Neural cell (in vitro differentiated cells): ENCODE data around the gene RAB41. TPM values are rescaled to one million over a fixed set of nuclear protein-coding genes. Genes with fewer than 3 reads are reported as not detected.
"Not testable (repeated sequence)": the region's sequence is repeated elsewhere in the genome, so short reads cannot be mapped to it uniquely, and the experiment has no call there.

Experiments used
- H2AFZ ChIP-seq: fragments of 200-600, 300-800 bp; sonication (generic), shearing (Covaris generic); 2 replicates; pipeline ENCODE4 v1.6.0; 2014; ENCODE audit warnings: low read depth, mild to moderate bottlenecking, antibody characterized with exemption, low read length, moderate library complexity
- H3F3A ChIP-seq: fragments of 200-600 bp; shearing (Covaris generic); 2 replicates; pipeline ENCODE4 v1.6.1; 2016; ENCODE audit warnings: mild to moderate bottlenecking, moderate library complexity, mixed read lengths, antibody characterized with exemption, low read length; ENCODE audit not compliant: insufficient read depth, poor library complexity, severe bottlenecking
- H3K27ac ChIP-seq: fragments of 200-600, 300-800 bp; sonication (generic), shearing (Covaris generic); 2 replicates; pipeline ENCODE4 v1.5.1; 2014; ENCODE audit warnings: mild to moderate bottlenecking, low read length, moderate library complexity
- H3K27me3 ChIP-seq: fragments of 300-800, 200-600 bp; sonication (generic), shearing (Covaris generic); 2 replicates; pipeline ENCODE4 v1.6.0; 2014; ENCODE audit warnings: mild to moderate bottlenecking, low read depth, low read length, moderate library complexity; ENCODE audit not compliant: insufficient read depth
- H3K36me3 ChIP-seq: fragments of 300-800, 200-600 bp; sonication (generic), shearing (Covaris generic); 2 replicates; pipeline ENCODE4 v1.5.1; 2014; ENCODE audit warnings: mild to moderate bottlenecking, antibody characterized with exemption, low read length, moderate library complexity; ENCODE audit not compliant: insufficient read depth
- H3K4me2 ChIP-seq: fragments of 300-800, 200-600 bp; sonication (generic), shearing (Covaris generic); 2 replicates; pipeline ENCODE4 v1.6.0; 2014; ENCODE audit warnings: mild to moderate bottlenecking, low read length
- H3K4me3 ChIP-seq: fragments of 300-800, 200-600 bp; sonication (generic), shearing (Covaris generic); 2 replicates; pipeline ENCODE4 v1.5.1; 2014; ENCODE audit warnings: mild to moderate bottlenecking, low read length, moderate library complexity
- H3K79me2 ChIP-seq: fragments of 200-600 bp; shearing (Covaris generic); replicated peaks from 2 replicates; pipeline ENCODE4 v1.6.0; 2014; ENCODE audit warnings: mild to moderate bottlenecking, low read length, moderate library complexity; ENCODE audit not compliant: insufficient read depth
- H3K9ac ChIP-seq: fragments of 300-800, 200-600 bp; sonication (generic), shearing (Covaris generic); 2 replicates; pipeline ENCODE4 v1.6.1; 2016; ENCODE audit warnings: mild to moderate bottlenecking, low read length, mixed read lengths
- H3K9me2 ChIP-seq: fragments of 200-600 bp; shearing (Covaris generic); 2 replicates; pipeline ENCODE4 v1.6.1; 2016; ENCODE audit warnings: mild to moderate bottlenecking, low read length, mixed read lengths; ENCODE audit not compliant: insufficient read depth
- H3K9me3 ChIP-seq: fragments of 200-600, 300-800 bp; sonication (generic), shearing (Covaris generic); 2 replicates; pipeline ENCODE4 v1.6.1; 2016; ENCODE audit warnings: mild to moderate bottlenecking, mixed run types, low read length, moderate library complexity, mixed read lengths
- H4K20me1 ChIP-seq: fragments of 200-600 bp; shearing (Covaris generic); 2 replicates; pipeline ENCODE4 v1.6.1; 2016; ENCODE audit warnings: mild to moderate bottlenecking, mixed run types; ENCODE audit not compliant: insufficient read depth
- CTCF ChIP-seq: fragments of 450-650 bp; IDR thresholded peaks from 2 replicates; pipeline ENCODE4 v1.5.1; 2014; ENCODE audit warnings: antibody characterized with exemption, mild to moderate bottlenecking, moderate library complexity; ENCODE audit not compliant: poor library complexity, severe bottlenecking
- EP300 ChIP-seq: fragments of 450-650 bp; conservative IDR thresholded peaks from 2 replicates; pipeline ENCODE4 v1.6.1; 2014; ENCODE audit warnings: antibody characterized with exemption, mild to moderate bottlenecking, moderate library complexity; ENCODE audit not compliant: poor library complexity, severe bottlenecking
- EZH2 ChIP-seq: fragments of 200-600, 300-800 bp; shearing (Covaris generic), sonication (generic); IDR thresholded peaks from 2 replicates; pipeline ENCODE4 v1.6.1; 2014; ENCODE audit warnings: antibody characterized with exemption, low read length, borderline replicate concordance, mild to moderate bottlenecking; ENCODE audit not compliant: insufficient read depth, poor library complexity, severe bottlenecking
- MXI1 ChIP-seq: fragments of 450-650 bp; conservative IDR thresholded peaks from 2 replicates; pipeline ENCODE4 v1.6.1; 2014; ENCODE audit warnings: antibody characterized with exemption, mild to moderate bottlenecking; ENCODE audit not compliant: poor library complexity, severe bottlenecking
- POLR2AphosphoS5 ChIP-seq: IDR thresholded peaks from 2 replicates; pipeline ENCODE4 v1.6.1; 2012
- RAD21 ChIP-seq: fragments of 450-650 bp; conservative IDR thresholded peaks from 2 replicates; pipeline ENCODE4 v1.6.1; 2014; ENCODE audit warnings: antibody characterized with exemption, mild to moderate bottlenecking, moderate library complexity
- SMC3 ChIP-seq: fragments of 450-650 bp; conservative IDR thresholded peaks from 2 replicates; pipeline ENCODE4 v1.6.1; 2014; ENCODE audit warnings: antibody characterized with exemption, mild to moderate bottlenecking, moderate library complexity; ENCODE audit not compliant: poor library complexity
- TAF1 ChIP-seq: IDR thresholded peaks from 2 replicates; pipeline ENCODE4 v1.6.1; 2012; ENCODE audit warnings: low read depth
- polyA plus RNA-seq: library from polyadenylated mRNA; depleted of rRNA; stranded (reverse); fragments of >200 nt; gene quantifications from 2 replicates; pipeline ENCODE4 v1.2.3, GENCODE V29; 2014
- TF ChIP-seq, protein P1 (sequence below): IDR thresholded peaks from 2 replicates; pipeline ENCODE4 v1.6.1; 2012; ENCODE audit warnings: borderline replicate concordance

RAB41 gene
- polyA plus RNA-seq, 1 donor from 2014 or later, result not detected

GRCh38 chrX:70313503-70313902, 31.5 kb downstream of the RAB41 start:
- Histone ChIP-seq H3K9me2 (no peaks in the 10 kb centered on the region), H4K20me1 (no peaks in the 10 kb centered on the region), H3K79me2 (no peaks in the 10 kb centered on the region), H2AFZ (no peak overlapping the region), H3K4me2 (no peak overlapping the region), H3K27me3 (no peaks in the 10 kb centered on the region), H3K27ac (no peak overlapping the region), H3K36me3 (no peaks in the 10 kb centered on the region), H3K4me3 (no peak overlapping the region), H3K9me3 (no peaks in the 10 kb centered on the region), H3F3A (no peaks in the 10 kb centered on the region), H3K9ac (no peak overlapping the region)
- TF ChIP-seq SMC3 (no peak), EP300 (no peak), RAD21 (no peak), EZH2 (no peak), MXI1 (no peak)
- TF ChIP-seq, protein P1, sequence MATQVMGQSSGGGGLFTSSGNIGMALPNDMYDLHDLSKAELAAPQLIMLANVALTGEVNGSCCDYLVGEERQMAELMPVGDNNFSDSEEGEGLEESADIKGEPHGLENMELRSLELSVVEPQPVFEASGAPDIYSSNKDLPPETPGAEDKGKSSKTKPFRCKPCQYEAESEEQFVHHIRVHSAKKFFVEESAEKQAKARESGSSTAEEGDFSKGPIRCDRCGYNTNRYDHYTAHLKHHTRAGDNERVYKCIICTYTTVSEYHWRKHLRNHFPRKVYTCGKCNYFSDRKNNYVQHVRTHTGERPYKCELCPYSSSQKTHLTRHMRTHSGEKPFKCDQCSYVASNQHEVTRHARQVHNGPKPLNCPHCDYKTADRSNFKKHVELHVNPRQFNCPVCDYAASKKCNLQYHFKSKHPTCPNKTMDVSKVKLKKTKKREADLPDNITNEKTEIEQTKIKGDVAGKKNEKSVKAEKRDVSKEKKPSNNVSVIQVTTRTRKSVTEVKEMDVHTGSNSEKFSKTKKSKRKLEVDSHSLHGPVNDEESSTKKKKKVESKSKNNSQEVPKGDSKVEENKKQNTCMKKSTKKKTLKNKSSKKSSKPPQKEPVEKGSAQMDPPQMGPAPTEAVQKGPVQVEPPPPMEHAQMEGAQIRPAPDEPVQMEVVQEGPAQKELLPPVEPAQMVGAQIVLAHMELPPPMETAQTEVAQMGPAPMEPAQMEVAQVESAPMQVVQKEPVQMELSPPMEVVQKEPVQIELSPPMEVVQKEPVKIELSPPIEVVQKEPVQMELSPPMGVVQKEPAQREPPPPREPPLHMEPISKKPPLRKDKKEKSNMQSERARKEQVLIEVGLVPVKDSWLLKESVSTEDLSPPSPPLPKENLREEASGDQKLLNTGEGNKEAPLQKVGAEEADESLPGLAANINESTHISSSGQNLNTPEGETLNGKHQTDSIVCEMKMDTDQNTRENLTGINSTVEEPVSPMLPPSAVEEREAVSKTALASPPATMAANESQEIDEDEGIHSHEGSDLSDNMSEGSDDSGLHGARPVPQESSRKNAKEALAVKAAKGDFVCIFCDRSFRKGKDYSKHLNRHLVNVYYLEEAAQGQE, result no peak

DNA sequence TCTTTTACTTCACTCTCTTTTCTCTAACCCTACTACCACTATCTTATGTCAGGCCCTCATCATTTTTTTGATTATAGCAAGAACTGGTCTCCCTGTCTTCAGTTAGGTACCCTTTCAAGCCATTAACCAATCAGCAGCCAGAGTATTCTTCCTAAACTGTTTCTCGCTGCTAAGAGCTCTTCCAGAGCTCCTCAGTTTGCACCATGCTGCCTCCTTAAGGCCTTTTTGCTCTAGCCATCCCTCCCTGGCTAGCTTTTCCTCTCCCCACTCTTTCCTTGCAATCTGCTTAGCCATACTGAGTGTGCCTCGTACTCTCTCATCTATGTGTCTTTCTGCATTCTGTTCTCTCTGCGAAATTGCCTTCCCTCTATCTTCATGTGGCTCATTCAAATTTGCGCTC, 40.8 kb downstream of the RAB41 start:
- no peaks in the 10 kb centered on the region for H3K36me3 ChIP-seq
- H3K27ac ChIP-seq, result no peak overlapping the region
- H3K4me2 ChIP-seq, result no peak overlapping the region
- no peaks in the 10 kb centered on the region for H3K9me2 ChIP-seq
- H3K79me2 ChIP-seq, result no peaks in the 10 kb centered on the region
- H3K9ac ChIP-seq, result no peak overlapping the region
- TF ChIP-seq, protein P1, result no peak
- no peak for TF ChIP-seq MXI1
- TF ChIP-seq TAF1, result no peak
- TF ChIP-seq EP300, result no peak
- no peak for TF ChIP-seq SMC3
- no peak for TF ChIP-seq RAD21
- TF ChIP-seq POLR2AphosphoS5, result no peak
- no peak for TF ChIP-seq CTCF
- no peak for TF ChIP-seq EZH2
- no peaks in the 10 kb centered on the region for H3K9me3 ChIP-seq
- no peaks in the 10 kb centered on the region for H4K20me1 ChIP-seq
- H2AFZ ChIP-seq, result no peak overlapping the region
- no peaks in the 10 kb centered on the region for H3F3A ChIP-seq
- H3K4me3 ChIP-seq, result no peak overlapping the region
- no peaks in the 10 kb centered on the region for H3K27me3 ChIP-seq

DNA sequence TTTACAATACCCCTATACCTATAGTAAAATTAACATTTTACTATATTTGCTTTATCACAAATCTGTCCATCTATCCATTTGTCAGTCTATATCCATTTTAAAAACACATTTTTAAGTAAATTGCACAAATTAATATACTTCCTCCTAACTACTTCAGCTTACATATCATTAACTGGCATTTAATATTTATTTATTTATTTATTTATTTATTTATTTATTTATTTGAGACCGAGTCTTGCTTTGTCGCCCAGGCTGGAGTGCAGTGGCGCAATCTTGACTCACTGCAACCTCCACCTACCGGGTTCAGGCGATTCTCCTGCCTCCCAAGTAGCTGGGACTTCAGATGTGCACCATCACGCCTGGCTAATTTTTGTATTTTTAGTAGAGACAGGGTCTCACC, 41.7 kb downstream of the RAB41 start:
- not testable (repeated sequence) for H4K20me1 ChIP-seq, H3K9me3 ChIP-seq, H3K4me3 ChIP-seq, H3K27me3 ChIP-seq, H3K4me2 ChIP-seq, H3K9ac ChIP-seq, H3K79me2 ChIP-seq, H3K36me3 ChIP-seq, H2AFZ ChIP-seq, H3K9me2 ChIP-seq, H3F3A ChIP-seq, H3K27ac ChIP-seq
